H1 (cell line): ENCODE results near the gene DOCK1. TPM values are rescaled to one million over a fixed set of nuclear protein-coding genes. Genes with fewer than 3 reads are reported as not detected.

Source experiments
- CTCF ChIA-PET: fragments of 300-600 bp; sonication (Branson Sonifier 250); formaldehyde crosslinking; loops from one replicate; lab custom pipeline; 2021; ENCODE audit not compliant: partially characterized antibody; lab: Charles Lee
- POLR2A ChIA-PET: fragments of 300-600 bp; sonication (Branson Sonifier 250); formaldehyde crosslinking; loops from one replicate; lab custom pipeline; 2021; ENCODE audit warnings: inconsistent platforms; ENCODE audit not compliant: partially characterized antibody; lab: Charles Lee
- DNase-seq, 2 experiments: peaks; one replicate each; pipeline versions ENCODE4 v3.0.0 to v3.0.0-alpha.2; 2010 to 2022; ENCODE audit warnings: low spot score in 2 of 2, low read depth in 1 of 2, mixed read lengths in 1 of 2
- FAIRE-seq: peaks from 2 replicates; lab custom pipeline; 2011; peaks lifted over from hg19 to GRCh38; lab: Jason Lieb, UNC
- H2AFZ ChIP-seq: 2 replicates; pipeline ENCODE4 v1.8.1; 2012; ENCODE audit warnings: low read length, inconsistent platforms
- H2AK5ac ChIP-seq: 2 replicates; pipeline ENCODE4 v1.6.1; 2013; ENCODE audit warnings: low read depth, low read length
- H2BK120ac ChIP-seq: replicated peaks from 2 replicates; pipeline ENCODE3; 2013; ENCODE audit warnings: low read depth, low read length, inconsistent platforms
- H2BK12ac ChIP-seq: 2 replicates; pipeline ENCODE4 v1.6.1; 2013; ENCODE audit warnings: low read depth, low read length
- H2BK15ac ChIP-seq: 2 replicates; pipeline ENCODE4 v1.6.1; 2013; ENCODE audit warnings: low read length
- H2BK20ac ChIP-seq: 2 replicates; pipeline ENCODE4 v1.6.1; 2013; ENCODE audit warnings: low read length
- H2BK5ac ChIP-seq: 2 replicates; pipeline ENCODE4 v1.6.1; 2013; ENCODE audit warnings: low read depth, low read length
- H3K14ac ChIP-seq: 2 replicates; pipeline ENCODE4 v1.6.1; 2013; ENCODE audit warnings: inconsistent platforms; ENCODE audit not compliant: insufficient read length
- H3K18ac ChIP-seq: 2 replicates; pipeline ENCODE4 v1.6.1; 2013; ENCODE audit warnings: low read length; ENCODE audit errors: extremely low read depth
- H3K23ac ChIP-seq: 2 replicates; pipeline ENCODE4 v1.6.1; 2013; ENCODE audit warnings: inconsistent platforms; ENCODE audit not compliant: insufficient read length
- H3K23me2 ChIP-seq: 2 replicates; pipeline ENCODE4 v1.6.1; 2013; ENCODE audit warnings: low read depth, low read length
- H3K27ac ChIP-seq: 2 replicates; pipeline ENCODE4 v1.6.1; 2011; ENCODE audit warnings: low read depth, low read length, inconsistent platforms
- H3K27me3 ChIP-seq, 4 experiments: replicated peaks in 1 of 4; 1 replicate in 1 of 4; 2 replicates in 3 of 4; pipeline versions ENCODE4 v1.6.1 to v1.8.1; 2011 to 2013; ENCODE audit warnings: low read length in 3 of 4, mild to moderate bottlenecking in 3 of 4, inconsistent platforms in 2 of 4, mixed read lengths in 2 of 4, moderate library complexity in 1 of 4; ENCODE audit not compliant: control insufficient read depth in 3 of 4, insufficient read depth in 3 of 4; ENCODE audit errors: extremely low read depth in 1 of 4
- H3K36me3 ChIP-seq, 4 experiments: 2 replicates each; pipeline versions ENCODE4 v1.6.1 to v1.8.1; 2011 to 2013; ENCODE audit warnings: mild to moderate bottlenecking in 4 of 4, low read length in 3 of 4, moderate library complexity in 2 of 4, control low read depth in 1 of 4, inconsistent platforms in 1 of 4; ENCODE audit not compliant: insufficient read depth in 4 of 4, control insufficient read depth in 2 of 4
- H3K4ac ChIP-seq: replicated peaks from 2 replicates; pipeline ENCODE3; 2013; ENCODE audit warnings: low read length, low read depth, mixed read lengths, inconsistent platforms; ENCODE audit not compliant: insufficient read length
- H3K4me1 ChIP-seq, 4 experiments: replicated peaks in 1 of 4; 1 replicate in 1 of 4; 2 replicates in 3 of 4; pipeline versions ENCODE4 v1.6.1 to v1.8.1; 2011 to 2013; ENCODE audit warnings: low read length in 3 of 4, inconsistent platforms in 2 of 4, mixed read lengths in 1 of 4; ENCODE audit not compliant: insufficient read depth in 4 of 4, control insufficient read depth in 3 of 4
- H3K4me2 ChIP-seq, 2 experiments: 2 replicates each; pipeline versions ENCODE4 v1.6.1 to v1.8.1; 2011 to 2013; ENCODE audit warnings: low read depth in 2 of 2, low read length in 2 of 2, control low read depth in 1 of 2, inconsistent platforms in 1 of 2, mild to moderate bottlenecking in 1 of 2; ENCODE audit not compliant: insufficient read depth in 1 of 2
- H3K4me3 ChIP-seq, 4 experiments: fragments of 200-600, 300-600 bp in 1 of 4; sonication (generic), shearing (Covaris generic), sonication (Bioruptor Twin) in 1 of 4; 2 replicates each; pipeline versions ENCODE4 v1.5.1 to v1.8.1; 2011 to 2016; ENCODE audit warnings: low read length in 4 of 4, low read depth in 3 of 4, control low read depth in 2 of 4, inconsistent platforms in 2 of 4, mild to moderate bottlenecking in 2 of 4, mixed read lengths in 1 of 4, moderate library complexity in 1 of 4; ENCODE audit not compliant: insufficient read depth in 2 of 4; ENCODE audit errors: extremely low read depth in 1 of 4
- H3K56ac ChIP-seq: replicated peaks from 2 replicates; pipeline ENCODE3; 2013; ENCODE audit warnings: low read depth, mild to moderate bottlenecking, mixed read lengths, low read length, inconsistent platforms; ENCODE audit not compliant: insufficient read length
- H3K79me1 ChIP-seq: 2 replicates; pipeline ENCODE4 v1.6.1; 2013; ENCODE audit warnings: low read depth, low read length, control low read depth
- H3K79me2 ChIP-seq, 2 experiments: 2 replicates each; pipeline versions ENCODE4 v1.6.1 to v1.8.1; 2012 to 2013; ENCODE audit warnings: low read length in 2 of 2, mild to moderate bottlenecking in 2 of 2, inconsistent platforms in 1 of 2; ENCODE audit not compliant: insufficient read depth in 2 of 2, control insufficient read depth in 1 of 2
- H3K9ac ChIP-seq, 4 experiments: replicated peaks in 1 of 4; 1 replicate in 1 of 4; 2 replicates in 3 of 4; pipeline versions ENCODE4 v1.6.1 to v1.8.1; 2011 to 2013; ENCODE audit warnings: low read depth in 3 of 4, low read length in 3 of 4, control low read depth in 2 of 4, mild to moderate bottlenecking in 2 of 4, moderate library complexity in 2 of 4, inconsistent platforms in 1 of 4; ENCODE audit errors: extremely low read depth in 1 of 4
- H3K9me3 ChIP-seq, 2 experiments: 2 replicates each; pipeline versions ENCODE4 v1.6.1 to v1.8.1; 2012 to 2013; ENCODE audit warnings: mild to moderate bottlenecking in 2 of 2, moderate library complexity in 2 of 2, control low read depth in 1 of 2, inconsistent platforms in 1 of 2, low read depth in 1 of 2, low read length in 1 of 2, mixed read lengths in 1 of 2; ENCODE audit not compliant: insufficient read depth in 2 of 2
- H4K20me1 ChIP-seq, 2 experiments: replicated peaks in 1 of 2; 2 replicates each; pipeline versions ENCODE3 to v1.8.1; 2011 to 2013; ENCODE audit warnings: inconsistent platforms in 2 of 2, low read length in 2 of 2, mild to moderate bottlenecking in 1 of 2; ENCODE audit not compliant: insufficient read depth in 2 of 2, control insufficient read depth in 1 of 2
- H4K5ac ChIP-seq: 2 replicates; pipeline ENCODE4 v1.6.1; 2013; ENCODE audit warnings: low read length, low read depth, mixed read lengths, inconsistent platforms; ENCODE audit not compliant: insufficient read length
- H4K8ac ChIP-seq: 2 replicates; pipeline ENCODE4 v1.8.0; 2013; ENCODE audit warnings: mild to moderate bottlenecking, moderate library complexity, low read length, inconsistent platforms; ENCODE audit not compliant: insufficient read depth; ENCODE audit errors: extremely low read depth
- H4K91ac ChIP-seq: replicated peaks from 2 replicates; pipeline ENCODE3; 2013; ENCODE audit warnings: low read length, mixed read lengths, inconsistent platforms; ENCODE audit not compliant: insufficient read length
- EGR1 ChIP-seq: IDR thresholded peaks from 2 replicates; pipeline ENCODE4 v1.6.1; 2011; ENCODE audit warnings: low read depth, low read length, borderline replicate concordance
- KDM5A ChIP-seq: fragments of 200-600 bp; IDR thresholded peaks from 2 replicates; pipeline ENCODE4 v1.7.1; 2012; ENCODE audit warnings: mild to moderate bottlenecking, low read length, inconsistent platforms, mixed read lengths
- POLR2A ChIP-seq, 2 experiments: IDR thresholded peaks; 1 replicate in 1 of 2; 2 replicates in 1 of 2; pipeline ENCODE4 v1.6.1; 2011; ENCODE audit warnings: low read depth in 2 of 2, low read length in 2 of 2, mild to moderate bottlenecking in 2 of 2; ENCODE audit errors: control extremely low read depth in 1 of 2
- RAD21 ChIP-seq, 2 experiments: IDR thresholded peaks in 1 of 2; conservative IDR thresholded peaks in 1 of 2; 2 replicates each; pipeline ENCODE4 v1.6.1; 2011; ENCODE audit warnings: low read depth in 2 of 2, low read length in 2 of 2, improper control_type of control experiment in 1 of 2, inconsistent platforms in 1 of 2, mild to moderate bottlenecking in 1 of 2, moderate library complexity in 1 of 2
- SIRT6 ChIP-seq: IDR thresholded peaks from one replicate; pipeline ENCODE4 v1.7.1; 2012; ENCODE audit warnings: low read length, inconsistent platforms
- WGBS, 2 experiments: shearing (Covaris generic) in 1 of 2; methylation state at CpG; one replicate each; pipeline versions ENCODE4 v1.1.6 to v1.1.7; 2013 to 2015; ENCODE audit warnings: low lambda C conversion rate in 2 of 2, mixed read lengths in 2 of 2, inconsistent platforms in 1 of 2, low coverage in 1 of 2, missing lambda C conversion rate in 1 of 2; ENCODE audit not compliant: insufficient replicate concordance in 2 of 2, insufficient coverage in 1 of 2, insufficient read length in 1 of 2; ENCODE audit errors: extremely low coverage in 1 of 2, missing lambda C conversion rate in 1 of 2; 5-methylcytosine and 5-hydroxymethylcytosine counted together
- polyA plus RNA-seq, 7 experiments: library from polyadenylated mRNA; depleted of rRNA in 3 of 7; stranded (reverse) in 5 of 7; unstranded in 2 of 7; fragments of >200 nt in 5 of 7; fragments of 200-250 nt in 2 of 7; gene quantifications; 1 replicate in 5 of 7; 2 replicates in 1 of 7; 4 replicates in 1 of 7; pipeline versions ENCODE4 v1.2.1 to v1.2.3, GENCODE V29; 2011 to 2013; ENCODE audit warnings: missing spikeins in 2 of 7, mixed read lengths in 2 of 7
- total RNA-seq: library from RNA; stranded (reverse); fragmentation: NEBNext Ultra II Directional; extraction: Animal tissue kit (Norgen Biotek cat#: 25700); gene quantifications from 2 replicates; pipeline ENCODE4 v1.2.1, GENCODE V29; 2021
- TF ChIP-seq, protein P1 (sequence below), 3 experiments: IDR thresholded peaks; 1 replicate in 2 of 3; 2 replicates in 1 of 3; pipeline versions ENCODE4 v1.5.1 to v1.6.1; 2011; ENCODE audit warnings: low read length in 3 of 3, mild to moderate bottlenecking in 3 of 3, inconsistent platforms in 2 of 3, low read depth in 1 of 3, moderate library complexity in 1 of 3; ENCODE audit not compliant: insufficient read depth in 1 of 3; ENCODE audit errors: control extremely low read depth in 1 of 3

Gene DOCK1
- total and polyA plus RNA-seq, 2 of the 8 experiments (the other 6 are each of a cell fraction or from before 2014, with no cell fraction given), result 11.6 to 53.0 TPM

- H3K27ac ChIP-seq, result no peak overlapping the region
- H3K36me3 ChIP-seq, result no peaks in the 10 kb centered on the region
- H4K5ac ChIP-seq, result no peak overlapping the region
- no peaks in the 10 kb centered on the region for H3K79me2 ChIP-seq
- no peak overlapping the region for H2BK12ac ChIP-seq
- no peak overlapping the region for H2BK5ac ChIP-seq
- no peak overlapping the region for H2BK15ac ChIP-seq
- H2AFZ ChIP-seq, result no peak overlapping the region
- H3K14ac ChIP-seq, result no peak overlapping the region
- peaks cover 9 to 12% of the 10 kb centered on the region in 2 experiments for H4K20me1 ChIP-seq
- peaks cover 0 to 30% (median 17%) of the 10 kb centered on the region in 4 experiments; a peak in 6 of 7 replicates for H3K27me3 ChIP-seq
- no peak overlapping the region for H4K8ac ChIP-seq
- H3K9ac ChIP-seq, result no peak overlapping the region
- no peaks in the 10 kb centered on the region for H3K9me3 ChIP-seq
- DNase-seq (no peak), FAIRE-seq (peak; percentile 50)
- H3K4me2 ChIP-seq, result no peak overlapping the region
- H3K4me3 ChIP-seq, result no peak overlapping the region
- no peak overlapping the region for H3K56ac ChIP-seq
- H2AK5ac ChIP-seq, result no peak overlapping the region
- TF ChIP-seq EGR1 (no peak), POLR2A (IDR thresholded peaks at IDR 0.05; ENCODE audit: control extremely low read depth in 1 of 2, low read depth in 2 of 2, low read length in 2 of 2) (no peak), SIRT6 (no peak), RAD21 (IDR thresholded peaks at IDR 0.05 in 1 of 2, conservative IDR thresholded peaks at IDR 0.05 in 1 of 2; ENCODE audit: low read depth in 2 of 2, low read length in 2 of 2) (peak; percentile 38 to 42), KDM5A (no peak)
- TF ChIP-seq, protein P1, sequence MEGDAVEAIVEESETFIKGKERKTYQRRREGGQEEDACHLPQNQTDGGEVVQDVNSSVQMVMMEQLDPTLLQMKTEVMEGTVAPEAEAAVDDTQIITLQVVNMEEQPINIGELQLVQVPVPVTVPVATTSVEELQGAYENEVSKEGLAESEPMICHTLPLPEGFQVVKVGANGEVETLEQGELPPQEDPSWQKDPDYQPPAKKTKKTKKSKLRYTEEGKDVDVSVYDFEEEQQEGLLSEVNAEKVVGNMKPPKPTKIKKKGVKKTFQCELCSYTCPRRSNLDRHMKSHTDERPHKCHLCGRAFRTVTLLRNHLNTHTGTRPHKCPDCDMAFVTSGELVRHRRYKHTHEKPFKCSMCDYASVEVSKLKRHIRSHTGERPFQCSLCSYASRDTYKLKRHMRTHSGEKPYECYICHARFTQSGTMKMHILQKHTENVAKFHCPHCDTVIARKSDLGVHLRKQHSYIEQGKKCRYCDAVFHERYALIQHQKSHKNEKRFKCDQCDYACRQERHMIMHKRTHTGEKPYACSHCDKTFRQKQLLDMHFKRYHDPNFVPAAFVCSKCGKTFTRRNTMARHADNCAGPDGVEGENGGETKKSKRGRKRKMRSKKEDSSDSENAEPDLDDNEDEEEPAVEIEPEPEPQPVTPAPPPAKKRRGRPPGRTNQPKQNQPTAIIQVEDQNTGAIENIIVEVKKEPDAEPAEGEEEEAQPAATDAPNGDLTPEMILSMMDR (IDR thresholded peaks at IDR 0.05; ENCODE audit: control extremely low read depth in 1 of 3, insufficient read depth in 1 of 3, low read depth in 1 of 3, low read length in 3 of 3), result peak; percentile 35 to 45 (median 37); a peak in 3 of 4 replicates
- WGBS, 2 experiments, result 90% methylated on average over 5 of the region's 5 CpGs; no CpG with 5 or more reads in 1 of the 2 experiments
- H3K18ac ChIP-seq, result no peak overlapping the region
- H2BK20ac ChIP-seq, result no peak overlapping the region
- peaks cover 3 to 9% (median 7%) of the 10 kb centered on the region in 4 experiments; a peak in 5 of 7 replicates for H3K4me1 ChIP-seq
- H3K79me1 ChIP-seq, result no peaks in the 10 kb centered on the region
- H4K91ac ChIP-seq, result no peak overlapping the region
- no peak overlapping the region for H3K4ac ChIP-seq
- no peak overlapping the region for H3K23ac ChIP-seq
- ChIA-PET POLR2A (interaction anchor here (2.1 kb wide), 1 partner anchor 8 kb away, joined by 6 read pairs; no protein-coding TSS in a partner anchor), CTCF (interaction anchor here (0.6 to 1.7 kb wide), 6 partner anchors 10 to 366 kb away, joined by 3 to 8 read pairs (median 4); no protein-coding TSS in a partner anchor)
- no peak overlapping the region for H2BK120ac ChIP-seq
- H3K23me2 ChIP-seq, result peaks cover 13% of the 10 kb centered on the region; the same call in 1 of the 2 replicates
These were observed 293.1 kb downstream of the DOCK1 start for GRCh38 chr10:127198307-127198706.
